Measurements from ENCODE around the gene CD300H.

DNA sequence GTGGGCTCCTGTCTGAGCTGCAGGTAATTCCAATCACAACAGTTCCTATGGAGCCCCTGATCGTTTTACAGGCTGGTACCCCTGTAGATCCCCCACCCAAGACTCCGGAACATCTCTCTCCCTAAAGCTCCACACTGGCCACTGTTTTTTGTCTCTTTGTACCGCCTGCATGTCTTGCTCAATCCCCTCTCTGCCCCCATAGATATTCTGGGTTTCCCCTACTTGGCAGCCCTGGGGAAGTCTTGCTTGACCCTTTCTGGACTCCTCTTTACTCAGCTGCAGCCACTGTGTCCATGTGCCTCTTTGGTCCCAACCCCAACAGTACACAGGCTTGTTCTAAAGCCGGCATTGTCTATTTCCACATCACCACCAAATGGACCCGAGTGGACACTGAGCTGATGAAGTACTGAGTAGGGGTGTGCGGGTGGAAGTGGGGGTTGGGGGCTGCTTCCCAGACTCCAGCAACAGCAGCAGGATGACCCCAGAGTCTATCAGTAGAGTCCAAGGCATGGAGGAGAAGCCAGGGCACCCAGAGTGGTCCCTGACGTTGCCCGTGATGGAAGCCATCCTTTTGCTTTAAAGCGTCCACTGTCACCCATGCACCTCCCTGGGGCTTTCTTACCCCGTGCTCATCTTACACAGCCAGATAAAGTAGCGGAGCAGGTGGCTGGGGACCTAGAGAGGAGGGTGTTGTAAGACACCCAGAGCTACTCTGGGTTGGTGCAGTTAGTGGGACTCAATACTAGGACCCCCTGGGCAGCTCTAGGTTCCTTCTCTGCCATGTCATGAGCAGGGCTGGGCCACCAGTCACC is 42.5 kb downstream of the CD300H start:
- TF ChIP-seq POLR2AphosphoS5 (IDR thresholded peaks at IDR 0.05), result no peak
- no peak for TF ChIP-seq CTCF (IDR thresholded peaks at IDR 0.05)
- TF ChIP-seq POLR2A (IDR thresholded peaks at IDR 0.05), result no peak

Measured in breast epithelium (tissue), 3 donors.